OCI-M1 (cell line): ENCODE results near the gene TSSK3.
"Not testable (repeated sequence)": the region's sequence is repeated elsewhere in the genome, so short reads cannot be mapped to it uniquely, and the experiment has no call there.

ENCODE experiments used
- DNase-seq: peaks from one replicate; lab custom pipeline; 2025; lab: John Stamatoyannopoulos, UW

The TSSK3 gene

DNA sequence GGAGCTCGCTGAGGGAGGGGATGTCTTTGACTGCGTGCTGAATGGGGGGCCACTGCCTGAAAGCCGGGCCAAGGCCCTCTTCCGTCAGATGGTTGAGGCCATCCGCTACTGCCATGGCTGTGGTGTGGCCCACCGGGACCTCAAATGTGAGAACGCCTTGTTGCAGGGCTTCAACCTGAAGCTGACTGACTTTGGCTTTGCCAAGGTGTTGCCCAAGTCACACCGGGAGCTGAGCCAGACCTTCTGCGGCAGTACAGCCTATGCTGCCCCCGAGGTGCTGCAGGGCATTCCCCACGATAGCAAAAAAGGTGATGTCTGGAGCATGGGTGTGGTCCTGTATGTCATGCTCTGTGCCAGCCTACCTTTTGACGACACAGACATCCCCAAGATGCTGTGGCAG is 1.4 kb downstream of the TSSK3 start:
- no peak for DNase-seq

DNA sequence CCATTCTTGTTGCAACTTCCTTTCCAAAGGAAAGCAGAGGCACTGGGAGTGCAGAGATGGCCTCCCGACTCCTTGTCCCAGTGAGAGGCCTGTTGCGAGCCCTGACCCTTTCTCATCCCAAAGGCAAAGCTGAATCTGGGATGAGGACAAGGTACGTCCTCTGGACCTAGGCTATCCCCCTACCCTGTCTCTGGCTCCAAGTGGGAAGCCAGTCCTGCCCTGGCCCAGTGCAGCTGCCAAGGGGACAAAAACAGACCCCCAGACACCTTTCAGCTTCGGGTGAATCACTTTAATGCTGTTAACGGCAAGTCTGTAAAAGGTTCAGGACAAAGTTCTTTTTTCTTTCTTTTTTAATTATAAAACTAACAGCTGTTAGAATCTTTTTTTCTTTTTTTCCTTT is 2.5 kb downstream of the TSSK3 start:
- DNase-seq = no peak

DNA sequence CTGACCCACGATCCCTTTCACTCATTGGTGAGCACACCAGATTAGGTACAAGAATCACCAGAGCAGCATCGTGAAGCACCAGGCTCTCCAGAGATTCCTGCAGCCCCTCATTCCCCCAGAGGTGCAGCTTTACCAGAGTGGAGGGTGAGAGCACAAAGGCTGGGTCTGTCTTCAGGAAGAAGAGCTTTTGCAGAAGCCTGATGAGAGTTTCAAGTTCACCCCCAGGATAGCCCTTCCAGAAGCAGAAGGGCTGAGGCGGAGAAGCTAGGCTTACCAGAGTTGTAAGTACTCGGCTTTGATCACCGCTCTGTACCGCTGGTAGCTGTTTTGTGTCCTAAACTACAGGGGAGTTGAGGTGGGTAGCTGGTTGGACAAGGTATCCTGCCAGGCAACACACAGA is 3.1 kb downstream of the TSSK3 start:
- no peak for DNase-seq

DNA sequence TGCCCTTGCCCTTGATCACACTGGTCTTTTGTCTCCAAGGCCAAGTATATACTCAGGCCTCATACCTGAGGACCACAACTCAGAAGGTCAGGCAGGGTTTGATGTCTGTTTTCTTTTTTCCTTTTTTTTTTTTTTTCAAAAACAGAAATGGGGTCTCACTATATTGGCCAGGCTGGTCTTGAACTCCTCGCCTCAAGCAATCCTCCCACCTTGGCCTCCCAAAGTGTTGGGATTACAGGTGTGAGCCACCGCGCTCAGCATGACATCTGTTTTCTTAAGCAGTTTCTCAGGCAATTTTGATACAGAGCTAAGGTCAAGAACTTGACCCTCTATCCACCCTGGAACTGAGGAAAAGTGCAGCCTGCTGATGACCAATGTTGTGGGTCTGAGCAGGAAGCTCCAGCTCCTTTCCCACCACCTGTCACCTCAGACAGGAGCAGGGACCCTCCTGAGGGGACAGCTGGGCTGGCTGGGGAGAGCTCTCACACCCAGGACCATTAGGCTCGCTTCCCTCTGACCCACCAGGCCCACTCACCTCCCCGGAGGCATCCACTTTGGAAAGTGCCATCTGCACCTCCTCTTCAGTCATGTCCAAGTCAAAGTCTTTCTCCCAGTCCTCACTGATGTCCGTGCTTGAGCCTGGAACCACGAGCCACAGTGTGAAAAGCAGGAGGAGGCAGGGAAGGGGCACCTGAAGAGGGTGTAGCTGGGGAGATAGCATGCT is 5.7 kb downstream of the TSSK3 start:
- DNase-seq = no peak

DNA sequence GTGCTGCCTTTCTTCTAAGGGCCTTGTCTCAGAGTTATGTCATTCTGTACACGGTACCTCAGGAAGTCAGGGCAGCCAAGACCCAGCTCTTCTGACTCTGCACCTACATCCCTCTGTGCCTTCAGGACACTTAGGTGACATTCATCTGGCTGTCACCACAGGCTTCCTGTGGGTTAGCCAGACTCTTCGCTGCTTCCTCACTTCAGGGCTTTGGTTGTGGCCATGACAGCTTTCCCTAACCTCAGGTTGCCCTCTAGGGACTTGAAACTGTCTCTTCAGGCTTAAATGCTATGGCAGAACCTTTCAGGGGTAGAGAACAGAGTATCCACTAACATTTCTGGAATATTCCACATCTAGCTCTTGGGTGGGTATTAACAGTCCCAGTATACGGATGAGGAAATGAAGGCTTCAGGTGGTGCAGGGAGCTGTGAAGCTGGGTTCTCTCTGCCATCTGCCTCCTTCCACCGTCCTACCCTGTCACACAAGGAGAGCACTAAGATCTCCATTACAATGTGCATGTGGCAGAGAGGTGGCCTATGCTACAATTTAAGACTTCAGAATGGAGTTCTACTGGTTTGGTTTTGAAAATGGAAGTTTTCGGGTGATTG is 9.9 kb downstream of the TSSK3 start:
- DNase-seq = no peak

DNA sequence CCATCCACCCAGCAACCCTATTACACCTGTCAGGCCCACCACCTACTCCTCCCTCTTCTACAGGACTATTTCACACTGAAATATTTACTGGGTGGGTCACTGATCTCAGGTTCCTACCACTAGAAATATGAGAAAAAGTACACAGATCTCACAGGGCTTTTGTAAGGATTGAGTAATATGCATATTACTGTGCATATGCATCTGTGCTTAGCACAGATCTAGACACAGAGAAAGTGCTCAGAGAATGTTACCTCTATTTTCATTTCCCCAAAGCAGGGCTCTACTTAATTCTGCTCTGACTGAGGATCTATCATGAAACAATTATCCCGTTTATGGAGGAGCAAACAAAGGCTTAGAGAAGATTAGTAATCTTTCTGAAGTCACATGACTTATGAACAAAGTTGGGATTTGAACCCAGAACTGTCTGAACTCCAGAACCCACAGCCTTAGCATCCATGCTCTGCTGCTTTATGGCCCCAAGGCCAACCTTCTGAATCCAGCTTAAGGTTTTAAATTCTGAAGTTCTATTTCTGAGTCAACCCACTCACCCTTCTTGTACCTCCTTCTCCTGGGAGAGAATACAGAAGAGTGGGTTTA is 11.8 kb downstream of the TSSK3 start:
- no peak for DNase-seq

DNA sequence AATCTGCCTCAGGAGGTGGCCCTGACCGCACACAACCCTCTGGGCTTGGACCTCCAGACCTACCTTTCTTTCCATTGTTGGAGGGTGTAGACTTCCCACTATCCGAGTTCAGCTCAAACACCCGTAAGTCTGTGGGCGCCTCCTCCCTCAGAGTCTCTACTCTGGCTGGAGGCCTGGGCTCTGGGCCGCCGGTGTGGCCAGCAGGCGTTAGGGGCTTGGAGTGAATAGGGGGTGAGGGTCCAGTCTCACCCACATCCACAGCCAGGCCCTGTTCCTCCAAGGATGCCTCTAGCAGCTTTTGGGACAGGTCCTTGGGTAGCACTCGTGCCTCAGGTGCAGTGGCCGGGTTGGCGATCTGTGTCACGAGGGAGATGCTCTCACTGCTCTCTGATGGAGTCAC is 13.9 kb downstream of the TSSK3 start:
- no peak for DNase-seq

DNA sequence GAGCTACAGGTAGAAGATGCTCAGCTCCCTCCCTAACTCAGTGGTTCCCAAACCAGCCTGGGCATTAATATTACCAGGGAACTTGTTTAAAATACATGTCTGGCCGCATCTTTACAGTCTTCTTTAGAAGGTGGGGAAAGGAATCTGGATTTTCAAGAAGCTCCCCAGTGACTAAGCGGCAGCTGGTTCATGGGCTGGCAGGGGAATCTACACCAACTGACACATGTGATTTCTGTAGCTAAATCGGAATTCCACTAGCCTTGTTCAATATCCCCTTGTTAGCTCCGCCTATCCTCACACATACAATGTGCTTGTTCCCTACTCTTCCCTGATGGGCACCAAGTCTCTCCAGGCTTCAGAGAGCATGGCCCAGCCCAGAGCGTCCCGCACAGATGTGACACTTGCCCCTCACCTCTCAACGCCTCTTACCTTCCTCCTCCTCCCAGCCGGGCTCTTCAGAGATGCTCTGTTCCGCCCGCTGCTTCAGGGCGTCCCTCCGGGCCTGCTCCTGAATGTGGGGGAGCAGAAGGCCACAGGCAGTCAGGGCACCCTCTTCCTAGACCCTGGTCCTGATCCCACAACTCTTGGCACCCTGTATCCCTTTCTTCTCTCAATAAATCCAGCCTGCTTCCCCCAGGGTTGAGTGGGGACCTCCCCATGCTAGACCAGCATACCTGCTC is 15.3 kb downstream of the TSSK3 start:
- no peak for DNase-seq

DNA sequence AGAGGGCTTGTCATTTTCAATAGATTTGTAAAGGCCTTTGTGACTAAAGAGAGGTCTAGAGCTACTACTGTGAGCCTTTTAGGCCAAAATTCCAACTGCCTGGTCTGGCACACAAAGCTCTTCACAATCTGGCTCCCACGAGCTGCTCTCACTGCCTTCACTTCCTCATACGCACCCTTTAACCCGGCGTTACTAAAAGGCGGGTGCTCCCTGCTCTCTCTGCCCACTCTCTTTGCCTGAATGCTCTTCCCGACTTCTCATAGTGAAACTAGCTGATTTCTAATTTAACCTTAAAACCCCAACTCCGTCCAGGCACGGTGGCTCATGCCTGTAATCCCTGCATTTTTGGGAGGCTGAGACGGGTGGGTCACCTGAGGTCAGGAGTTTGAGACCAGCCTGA is 17.7 kb downstream of the TSSK3 start:
- no peak for DNase-seq

DNA sequence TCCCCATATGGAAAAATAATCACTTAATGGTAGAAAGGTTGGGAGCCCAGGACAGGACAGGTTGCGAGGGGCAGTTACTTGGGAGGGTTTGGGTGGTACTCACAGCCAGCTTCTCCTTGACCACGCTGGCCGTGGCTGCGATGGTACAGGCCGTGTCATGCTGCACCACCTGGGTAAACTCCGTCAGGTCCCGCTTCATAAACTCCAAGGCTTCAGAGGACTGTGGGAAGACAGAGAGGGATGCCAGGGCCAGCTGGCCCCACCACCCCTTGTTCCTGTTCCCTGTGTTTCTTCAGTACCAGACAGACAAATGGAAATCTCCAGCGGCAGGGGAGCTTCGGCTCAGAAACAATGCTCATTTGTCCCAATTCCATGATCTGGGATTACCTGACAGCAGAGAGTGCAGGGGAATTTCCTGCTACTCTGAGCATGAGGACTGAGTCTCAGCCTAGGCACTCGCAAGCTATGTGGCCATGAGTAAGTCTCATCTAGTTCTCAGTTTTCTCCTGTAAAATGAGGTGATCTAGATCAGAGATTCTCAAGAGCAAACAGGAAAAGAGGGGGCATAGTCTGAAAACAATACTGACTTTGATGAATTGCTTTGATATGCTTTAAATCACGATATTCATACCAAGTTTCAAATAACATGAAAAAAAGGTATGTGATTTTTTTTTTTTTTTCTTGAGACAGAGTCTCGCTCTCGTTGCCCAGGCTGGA is 24.5 kb downstream of the TSSK3 start:
- no peak for DNase-seq

DNA sequence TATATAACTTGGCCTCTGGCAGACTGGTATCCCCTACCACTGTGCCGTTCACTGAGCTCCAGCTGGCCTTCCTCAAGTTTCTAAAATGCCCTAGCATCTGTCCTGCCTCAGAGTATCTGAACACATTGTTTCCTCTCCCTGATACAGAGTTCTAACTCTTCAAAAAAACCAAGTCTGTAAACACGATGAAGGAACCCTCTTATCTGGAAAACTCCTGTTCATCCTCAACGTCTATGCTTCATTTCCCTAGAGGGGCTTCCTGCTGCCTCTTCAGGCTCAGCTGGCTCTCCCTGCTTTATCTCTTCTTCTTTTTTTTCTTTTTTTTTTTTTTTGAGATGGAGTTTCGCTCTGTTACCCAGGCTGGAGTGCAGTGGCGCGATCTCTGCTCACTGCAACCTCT is 26.3 kb downstream of the TSSK3 start:
- DNase-seq = no peak

DNA sequence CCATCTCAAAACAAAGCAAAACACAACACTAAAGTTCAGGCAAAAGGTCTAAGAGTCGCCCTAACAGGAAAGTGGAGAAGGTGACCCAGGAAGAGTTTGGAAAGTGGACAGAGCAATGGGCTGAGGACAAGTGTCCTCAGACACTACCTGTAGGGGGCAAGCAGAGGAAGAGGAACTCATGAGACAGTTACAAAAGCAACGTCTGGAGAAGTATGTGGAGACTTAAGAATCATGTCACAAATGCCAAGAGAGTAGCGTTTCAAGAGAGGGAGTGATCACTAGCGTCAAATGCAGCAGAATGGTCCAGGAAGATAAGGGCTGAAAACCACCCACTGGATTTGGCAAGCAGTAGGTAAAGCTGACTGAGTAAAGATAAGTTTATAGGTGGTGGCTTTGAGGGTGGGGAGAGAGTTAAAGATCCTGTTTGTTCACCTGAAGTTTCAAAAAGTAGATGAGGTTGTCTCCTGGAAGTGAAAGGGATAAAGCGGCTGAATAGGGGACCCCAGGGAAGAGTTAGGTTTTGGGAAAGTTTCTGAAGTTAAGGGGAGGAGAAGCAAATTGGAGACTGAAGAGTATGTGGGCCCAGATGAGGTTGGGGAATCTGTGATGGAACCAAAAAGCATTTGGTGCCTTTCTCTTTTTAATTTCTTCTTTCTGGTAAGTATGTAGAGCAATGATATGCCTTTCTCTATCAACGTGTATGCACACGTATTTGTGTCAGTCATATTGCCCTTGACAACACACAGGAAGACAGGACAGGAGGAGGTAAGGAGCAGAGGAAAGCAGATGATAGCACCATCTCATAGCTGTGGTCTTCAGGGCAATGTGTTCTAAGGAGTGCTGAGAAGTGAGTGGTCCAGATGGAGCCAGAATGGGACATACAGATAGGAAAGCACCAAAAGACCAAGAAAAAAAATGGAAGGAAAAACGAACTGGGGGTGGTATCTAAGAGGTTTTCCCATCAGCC is 28.8 kb downstream of the TSSK3 start:
- DNase-seq = peak; percentile 95

DNA sequence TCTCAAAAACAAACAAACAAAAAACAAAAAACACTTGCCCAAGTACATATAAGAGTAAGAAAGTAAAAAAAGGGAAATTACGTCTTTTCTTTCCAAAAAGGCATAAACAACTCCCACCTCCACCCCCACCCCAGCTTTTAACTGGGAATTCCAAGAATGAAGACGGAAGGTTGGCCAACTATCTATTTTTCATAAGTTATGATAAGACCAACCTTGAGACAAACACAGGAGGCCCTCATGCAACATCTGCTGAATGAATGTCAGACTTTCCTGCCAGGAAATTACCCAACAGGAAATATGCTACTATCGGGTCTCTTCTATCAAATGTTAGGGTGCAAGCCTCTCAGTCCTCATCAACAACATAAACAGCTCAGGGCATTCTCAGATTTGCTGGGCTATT is 30.0 kb downstream of the TSSK3 start:
- DNase-seq = peak; percentile 46

DNA sequence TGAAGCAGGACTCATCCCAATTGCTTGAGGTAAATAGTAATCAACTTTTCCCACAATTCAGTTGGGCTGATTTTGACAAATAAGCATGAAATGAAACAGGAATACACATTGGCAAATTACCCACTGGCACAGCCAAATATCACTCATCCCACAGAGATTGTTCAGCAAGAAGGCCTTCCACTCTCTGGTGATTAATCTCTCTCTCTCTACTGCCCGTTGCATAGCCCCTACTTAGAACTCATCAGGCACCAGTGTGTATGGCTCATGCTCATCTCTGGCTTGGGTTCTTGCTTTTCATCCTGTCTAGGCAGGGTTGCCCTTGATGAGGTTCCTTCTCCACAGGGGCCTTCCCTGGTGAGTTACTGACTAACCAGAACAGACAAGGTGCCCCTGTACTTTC is 30.8 kb downstream of the TSSK3 start:
- DNase-seq = no peak

DNA sequence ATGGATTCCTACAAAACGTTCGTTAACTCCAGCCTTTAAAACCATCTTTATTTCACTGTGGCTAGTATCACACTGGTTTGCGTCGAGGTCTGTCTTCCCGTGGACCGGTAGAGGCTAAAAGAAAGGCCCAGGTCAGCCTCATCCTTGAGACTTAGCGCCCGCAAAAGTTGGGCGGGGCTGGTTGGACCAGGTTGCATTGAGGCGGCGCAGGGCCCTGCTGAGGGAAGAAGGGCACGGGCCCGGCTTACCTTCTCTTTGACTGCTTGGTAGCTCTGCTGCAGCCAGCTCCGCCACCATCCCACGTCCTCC is 31.4 kb downstream of the TSSK3 start:
- DNase-seq = peak; percentile 68

DNA sequence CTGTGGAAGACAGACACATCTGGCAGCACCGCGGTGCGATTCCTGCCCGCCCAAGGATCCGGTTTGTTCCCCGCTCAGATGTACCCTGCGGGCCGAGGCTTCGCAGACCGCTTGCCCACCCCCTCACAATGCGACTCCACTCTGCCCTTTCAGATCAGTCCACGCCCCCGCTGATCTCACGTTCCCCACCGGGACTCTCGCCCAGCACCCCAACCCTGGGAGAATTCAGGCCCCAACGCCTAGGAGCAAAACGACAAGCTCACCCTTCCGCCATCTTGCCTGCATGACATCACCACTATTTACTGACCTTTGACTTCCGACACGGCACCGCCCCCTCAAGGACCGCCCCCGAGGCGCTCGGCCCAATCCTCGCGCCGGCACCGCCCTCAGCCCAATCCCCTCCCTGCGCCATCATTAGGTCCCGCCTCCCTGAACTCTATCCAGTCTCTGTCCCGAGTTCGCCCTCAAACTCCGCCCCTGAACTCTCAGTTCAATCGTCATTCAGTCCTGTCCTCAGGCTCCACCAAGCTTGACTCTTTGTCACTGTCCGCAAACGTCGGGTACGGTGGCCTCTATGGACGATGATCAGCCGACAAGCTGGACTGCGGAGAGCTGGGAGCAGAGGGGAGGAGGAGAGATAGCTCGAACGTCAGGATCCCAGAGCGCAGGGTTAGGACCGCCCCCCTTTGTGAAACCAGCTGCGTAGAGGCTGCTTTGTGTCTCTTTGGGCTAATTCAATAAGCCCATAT is 32.0 kb downstream of the TSSK3 start, which contains the start of gene BSDC1:
Gene BSDC1 (minus strand): TSS at position 301 of the 749 bp plus-strand sequence. CDS start 27 bp downstream, at position 274.
- DNase-seq = peak; percentile 99

DNA sequence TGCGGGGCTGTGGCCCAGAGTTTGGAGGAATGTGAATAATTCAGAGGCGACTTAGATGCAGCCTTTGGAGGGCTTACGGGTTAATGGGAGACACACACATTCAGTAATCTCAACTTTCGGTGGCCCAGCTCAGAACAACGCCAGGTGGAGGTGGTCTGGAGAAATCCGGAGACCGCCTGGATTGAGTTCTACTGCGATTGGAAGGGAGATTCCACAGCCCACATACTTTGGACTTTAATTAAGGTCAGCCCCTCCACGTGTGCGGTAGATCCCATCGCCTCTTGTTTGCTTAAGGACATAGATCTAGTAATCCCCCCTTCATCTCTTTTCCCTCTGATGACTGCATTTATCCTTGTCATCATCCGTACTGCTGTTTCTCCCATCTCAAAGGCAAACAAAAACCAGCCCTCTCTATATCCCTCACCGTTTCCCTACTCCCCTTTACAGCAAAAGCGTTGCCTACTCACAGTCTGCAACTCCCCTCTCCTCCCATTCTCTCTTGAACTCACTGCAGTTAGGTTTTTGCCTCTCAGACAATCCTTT is 32.6 kb downstream of the TSSK3 start:
- DNase-seq = peak; percentile 55

DNA sequence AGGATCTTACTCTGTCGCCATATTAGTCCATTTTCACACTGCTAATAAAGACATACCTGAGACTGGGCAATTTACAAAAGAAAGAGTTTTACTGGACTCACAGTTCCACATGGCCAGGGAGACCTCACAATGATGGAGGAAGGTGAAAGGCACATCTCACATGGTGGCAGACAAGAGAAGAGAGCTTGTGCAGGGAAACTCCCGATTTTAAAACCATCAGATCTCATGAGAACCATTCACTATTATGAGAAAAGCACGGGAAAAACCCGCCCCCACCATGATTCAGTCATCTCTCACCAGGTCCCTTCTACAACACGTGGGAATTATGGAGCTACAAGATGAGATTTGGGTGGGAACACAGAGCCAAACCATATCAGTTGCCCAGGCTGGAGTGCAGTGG is 34.2 kb downstream of the TSSK3 start:
- not testable (repeated sequence) for DNase-seq

DNA sequence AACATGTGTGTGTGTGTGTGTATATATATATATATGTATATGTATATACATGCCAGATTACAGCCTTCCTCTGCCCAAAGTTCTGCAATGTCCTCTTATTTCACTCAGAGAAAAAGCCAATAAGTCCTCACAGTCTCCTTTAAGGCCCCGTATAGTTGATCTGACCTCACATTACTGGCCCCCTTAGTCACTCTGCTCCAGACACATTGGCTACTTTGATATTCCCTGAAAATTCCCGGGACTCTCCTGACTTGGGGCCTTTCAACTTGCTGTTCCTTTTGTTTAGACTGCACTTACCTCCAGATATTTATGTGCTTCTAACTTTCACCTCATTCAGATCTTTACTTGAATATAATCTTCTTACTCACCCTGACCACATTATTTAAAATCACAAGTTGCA is 36.1 kb downstream of the TSSK3 start:
- no peak for DNase-seq

DNA sequence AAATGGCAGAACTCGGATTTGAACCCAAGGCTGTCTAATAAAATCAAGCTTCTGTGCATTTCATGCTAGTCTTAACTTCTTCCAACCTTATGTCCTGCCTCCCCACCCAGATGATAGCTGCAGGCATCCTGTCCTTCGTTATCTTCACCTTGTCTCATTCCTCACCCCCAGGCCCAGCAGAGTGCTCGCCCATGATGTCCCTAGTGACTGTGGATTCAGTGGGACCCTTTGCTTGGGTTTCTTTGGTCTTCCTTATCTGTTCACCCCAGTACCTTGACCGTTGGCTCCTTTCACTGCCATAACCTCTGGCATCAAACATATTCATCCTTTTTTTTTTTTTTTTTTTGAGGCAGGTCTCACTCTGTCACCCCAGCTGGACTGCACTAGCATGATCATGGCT is 37.5 kb downstream of the TSSK3 start:
- no peak for DNase-seq
